Common myeloid progenitor, CD34-positive (primary cell): ENCODE results near the gene PARN.
"Not testable (repeated sequence)": the region's sequence is repeated elsewhere in the genome, so short reads cannot be mapped to it uniquely, and the experiment has no call there.

Source experiments
- CTCF ChIA-PET: fragments of 350-600 bp; sonication (Branson Sonifier 250); formaldehyde crosslinking; loops from one replicate; lab custom pipeline; 2021; ENCODE audit warnings: antibody characterized with exemption; lab: Charles Lee
- POLR2A ChIA-PET: fragments of 350-600 bp; sonication (Branson Sonifier 250); formaldehyde crosslinking; loops from one replicate; lab custom pipeline; 2021; ENCODE audit warnings: antibody characterized with exemption; lab: Charles Lee
- DNase-seq, 3 donors: peaks; one replicate each; pipeline versions ENCODE4 v3.0.0 to v3.0.0-alpha.2; 2013
- H3K27ac ChIP-seq, 2 experiments: 1 replicate in 1 of 2; 2 replicates in 1 of 2; pipeline ENCODE4 v1.7.0; 2013; ENCODE audit warnings: inconsistent platforms in 2 of 2, low read length in 2 of 2, mild to moderate bottlenecking in 2 of 2, low read depth in 1 of 2, moderate library complexity in 1 of 2; ENCODE audit not compliant: severe bottlenecking in 2 of 2, insufficient read depth in 1 of 2, poor library complexity in 1 of 2
- H3K27me3 ChIP-seq, 5 experiments: replicated peaks in 2 of 5; 1 replicate in 3 of 5; 2 replicates in 2 of 5; pipeline versions ENCODE4 v1.6.1 to v1.7.0; 2013; ENCODE audit warnings: low read length in 4 of 5, mild to moderate bottlenecking in 2 of 5, moderate library complexity in 2 of 5, inconsistent platforms in 1 of 5; ENCODE audit not compliant: insufficient read depth in 5 of 5, control insufficient read depth in 4 of 5
- H3K36me3 ChIP-seq, 4 experiments: 1 replicate in 2 of 4; 2 replicates in 2 of 4; pipeline versions ENCODE4 v1.6.1 to v1.7.0; 2013; ENCODE audit warnings: low read length in 3 of 4, control low read depth in 1 of 4, mild to moderate bottlenecking in 1 of 4; ENCODE audit not compliant: control insufficient read depth in 4 of 4, insufficient read depth in 4 of 4
- H3K4me1 ChIP-seq, 4 experiments: 1 replicate in 3 of 4; 2 replicates in 1 of 4; pipeline versions ENCODE4 v1.6.1 to v1.7.1; 2013; ENCODE audit warnings: low read length in 3 of 4, mild to moderate bottlenecking in 3 of 4, control low read depth in 1 of 4, inconsistent platforms in 1 of 4, moderate library complexity in 1 of 4; ENCODE audit not compliant: control insufficient read depth in 4 of 4, insufficient read depth in 4 of 4; ENCODE audit errors: control extremely low read depth in 1 of 4
- H3K4me3 ChIP-seq, 7 experiments: 1 replicate in 4 of 7; 2 replicates in 3 of 7; pipeline versions ENCODE4 v1.5.1 to v1.7.0; 2013; ENCODE audit warnings: mild to moderate bottlenecking in 7 of 7, low read length in 6 of 7, moderate library complexity in 6 of 7, inconsistent platforms in 2 of 7, low read depth in 2 of 7, control low read depth in 1 of 7; ENCODE audit not compliant: insufficient read depth in 4 of 7, control insufficient read depth in 1 of 7; ENCODE audit errors: extremely low read depth in 1 of 7
- H3K9me3 ChIP-seq, 5 experiments: 1 replicate in 4 of 5; 2 replicates in 1 of 5; pipeline versions ENCODE4 v1.6.1 to v1.7.1; 2013; ENCODE audit warnings: low read length in 4 of 5, mild to moderate bottlenecking in 2 of 5, inconsistent platforms in 1 of 5, low read depth in 1 of 5, moderate library complexity in 1 of 5; ENCODE audit not compliant: control insufficient read depth in 4 of 5, insufficient read depth in 2 of 5; ENCODE audit errors: control extremely low read depth in 1 of 5
- WGBS: methylation state at CpG from one replicate; pipeline ENCODE4 v1.1.5; 2013; ENCODE audit not compliant: insufficient coverage; 5-methylcytosine and 5-hydroxymethylcytosine counted together

PARN gene

DNA sequence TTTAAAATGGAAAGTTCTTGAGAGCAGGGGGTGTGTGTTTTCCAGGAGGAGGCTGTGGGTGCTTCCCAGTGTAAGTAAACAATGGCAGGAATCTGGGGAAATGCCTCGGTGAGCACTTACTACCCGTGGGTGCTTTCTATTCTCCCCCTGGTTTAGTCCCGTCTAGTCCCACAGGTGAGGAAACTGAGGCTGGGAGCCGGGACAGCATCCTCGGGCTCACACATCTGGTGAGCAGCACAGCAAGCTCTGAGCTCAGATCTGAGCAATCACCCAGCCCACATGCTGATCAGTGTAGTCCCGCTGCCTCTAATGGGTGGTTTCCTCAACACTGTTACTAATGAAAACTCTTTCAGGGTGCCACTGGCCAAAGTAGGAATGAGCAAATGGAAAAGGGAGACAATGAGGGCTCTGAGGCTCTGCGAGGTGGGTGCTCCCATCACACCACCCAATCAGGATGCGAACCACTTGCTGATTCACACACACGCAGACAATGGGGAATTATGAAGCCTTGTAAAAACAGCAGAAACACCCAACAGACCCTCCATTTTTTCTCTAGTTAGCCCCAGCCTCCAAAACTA is 202.6 kb downstream of the PARN start:
- H3K9me3 ChIP-seq, result peaks cover 0 to 1% (median 0%) of the 10 kb centered on the region in 5 experiments
- H3K27me3 ChIP-seq, result no peaks in the 10 kb centered on the region
- no peak overlapping the region for H3K27ac ChIP-seq
- ChIA-PET POLR2A (no interaction called here), CTCF (no interaction called here)
- peaks cover 0 to 5% (median 2%) of the 10 kb centered on the region in 4 experiments for H3K36me3 ChIP-seq
- DNase-seq, result no peak
- H3K4me3 ChIP-seq, result no peak overlapping the region
- WGBS, result 83% methylated on average over 3 of the region's 9 CpGs
- no peaks in the 10 kb centered on the region for H3K4me1 ChIP-seq

GRCh38 chr16:14424595-14424994 is 205.5 kb downstream of the PARN start:
- CTCF ChIA-PET, result no interaction called here
- H3K4me3 ChIP-seq, result no peak overlapping the region
- peaks cover 0 to 4% (median 0%) of the 10 kb centered on the region in 4 experiments for H3K36me3 ChIP-seq
- POLR2A ChIA-PET, result no interaction called here
- H3K9me3 ChIP-seq, result no peaks in the 10 kb centered on the region
- WGBS, result 86% methylated on average over 4 of the region's 4 CpGs
- H3K27me3 ChIP-seq, result no peaks in the 10 kb centered on the region
- no peak overlapping the region for H3K27ac ChIP-seq
- H3K4me1 ChIP-seq, result no peaks in the 10 kb centered on the region
- no peak for DNase-seq

DNA sequence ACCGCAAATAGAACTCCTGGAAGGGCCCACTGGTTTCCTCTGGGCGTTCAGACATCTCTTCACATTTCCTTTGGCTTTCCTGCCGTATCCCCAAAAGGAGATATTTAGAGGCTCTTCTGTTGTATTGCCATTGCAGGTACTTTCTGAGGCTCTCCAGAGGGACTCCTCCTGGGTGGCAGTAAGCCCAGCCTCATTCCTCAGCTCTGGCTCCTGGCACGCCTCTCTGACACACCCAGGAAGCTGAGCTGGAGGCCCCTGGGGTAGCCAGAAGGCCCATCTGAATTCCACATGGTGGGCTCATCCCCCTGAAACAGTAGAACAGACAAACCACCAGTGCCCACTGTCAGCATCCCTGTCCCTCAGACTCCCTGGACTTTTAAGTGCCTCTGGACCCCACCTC is 206.7 kb downstream of the PARN start:
- ChIA-PET POLR2A (no interaction called here), CTCF (no interaction called here)

GRCh38 chr16:14420721-14421488 is 209.2 kb downstream of the PARN start:
- Histone ChIP-seq H3K9me3 (no peaks in the 10 kb centered on the region), H3K36me3 (no peaks in the 10 kb centered on the region), H3K4me3 (no peak overlapping the region), H3K27me3 (no peaks in the 10 kb centered on the region), H3K4me1 (no peaks in the 10 kb centered on the region), H3K27ac (no peak overlapping the region)
- 94% methylated on average over 17 of the region's 18 CpGs for WGBS
- no peak for DNase-seq
- ChIA-PET CTCF (interaction anchor here (0.9 kb wide), 1 partner anchor 12 kb away, joined by 3 read pairs; no protein-coding TSS in a partner anchor), POLR2A (no interaction called here)

More for the DNA sequence above, 206.7 kb downstream of the PARN start:
- peaks cover 0 to 4% (median 0%) of the 10 kb centered on the region in 4 experiments for H3K36me3 ChIP-seq
- WGBS, result 89% methylated on average over 4 of the region's 4 CpGs
- DNase-seq, result no peak
- no peak overlapping the region for H3K4me3 ChIP-seq
- no peaks in the 10 kb centered on the region for H3K9me3 ChIP-seq
- H3K27ac ChIP-seq, result no peak overlapping the region
- no peaks in the 10 kb centered on the region for H3K4me1 ChIP-seq
- no peaks in the 10 kb centered on the region for H3K27me3 ChIP-seq

DNA sequence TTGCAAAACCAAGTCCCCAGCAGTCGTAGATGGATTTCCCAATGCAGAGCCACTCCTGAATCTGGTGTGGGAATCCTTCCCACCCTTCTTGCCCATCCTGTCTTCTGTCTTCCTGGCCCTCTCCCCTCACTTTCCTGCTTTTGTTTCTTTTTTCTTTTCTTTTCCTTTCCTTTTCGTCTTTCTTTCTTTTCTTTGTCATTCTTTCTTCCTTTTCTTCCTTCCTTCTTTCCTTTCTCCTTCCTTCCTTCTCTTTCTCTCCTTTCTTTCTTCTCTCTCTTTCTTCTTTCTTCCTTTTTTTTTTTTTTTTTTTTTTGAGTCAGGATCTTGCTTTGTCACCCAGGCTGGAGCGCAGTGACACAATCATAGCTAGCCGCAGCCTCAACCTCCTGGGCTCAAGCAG is 209.8 kb downstream of the PARN start:
- 94% methylated on average over 3 of the region's 4 CpGs for WGBS
- not testable (repeated sequence) for DNase-seq

DNA sequence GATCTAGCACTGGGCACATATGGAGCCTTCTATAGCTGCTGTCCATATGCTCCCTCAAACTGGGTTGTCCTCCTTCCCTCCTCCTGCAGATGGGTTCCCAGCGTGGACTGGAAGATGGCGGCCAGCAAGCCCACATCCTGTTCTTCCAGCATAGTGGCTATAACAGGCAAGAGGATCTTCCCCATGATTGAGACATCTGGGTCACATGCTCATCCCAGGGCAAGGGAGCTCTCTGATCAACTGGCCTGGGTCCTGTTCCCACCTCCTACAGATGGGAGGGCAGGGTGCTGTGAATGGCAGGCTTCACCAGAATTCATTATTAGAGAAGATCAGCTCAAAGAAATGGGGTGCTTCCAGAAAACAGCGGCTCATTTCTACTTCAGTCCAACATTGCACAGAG is 210.2 kb downstream of the PARN start:
- H3K4me3 ChIP-seq, result no peak overlapping the region
- no peak overlapping the region for H3K27ac ChIP-seq
- WGBS, result 96% methylated on average over 3 of the region's 3 CpGs
- no peaks in the 10 kb centered on the region for H3K27me3 ChIP-seq
- H3K4me1 ChIP-seq, result no peaks in the 10 kb centered on the region
- ChIA-PET POLR2A (no interaction called here), CTCF (no interaction called here)
- no peaks in the 10 kb centered on the region for H3K9me3 ChIP-seq
- DNase-seq, result no peak
- H3K36me3 ChIP-seq, result no peaks in the 10 kb centered on the region

More for the DNA sequence above, 209.8 kb downstream of the PARN start:
- POLR2A ChIA-PET, H3K4me1 ChIP-seq, H3K36me3 ChIP-seq, H3K27me3 ChIP-seq, CTCF ChIA-PET, H3K27ac ChIP-seq, H3K9me3 ChIP-seq, H3K4me3 ChIP-seq: not testable (repeated sequence)

GRCh38 chr16:14418795-14419225 is 211.2 kb downstream of the PARN start:
- no peaks in the 10 kb centered on the region for H3K9me3 ChIP-seq
- CTCF ChIA-PET, result interaction anchor here (0.8 kb wide), 1 partner anchor 10 kb away, joined by 3 read pairs; no protein-coding TSS in a partner anchor
- WGBS, result 94% methylated on average over 6 of the region's 6 CpGs
- no peaks in the 10 kb centered on the region for H3K36me3 ChIP-seq
- no peaks in the 10 kb centered on the region for H3K4me1 ChIP-seq
- H3K4me3 ChIP-seq, result no peak overlapping the region
- H3K27ac ChIP-seq, result no peak overlapping the region
- H3K27me3 ChIP-seq, result no peaks in the 10 kb centered on the region
- POLR2A ChIA-PET, result no interaction called here
- DNase-seq, result no peak
